Measurements from ENCODE around the gene LAMA2. TPM values are rescaled to one million over a fixed set of nuclear protein-coding genes. Genes with fewer than 3 reads are reported as not detected.

The LAMA2 gene
- total and polyA plus RNA-seq, 2 of the 8 experiments (the other 6 are each of a cell fraction or from before 2014, with no cell fraction given) = 1.3 to 3.8 TPM

DNA sequence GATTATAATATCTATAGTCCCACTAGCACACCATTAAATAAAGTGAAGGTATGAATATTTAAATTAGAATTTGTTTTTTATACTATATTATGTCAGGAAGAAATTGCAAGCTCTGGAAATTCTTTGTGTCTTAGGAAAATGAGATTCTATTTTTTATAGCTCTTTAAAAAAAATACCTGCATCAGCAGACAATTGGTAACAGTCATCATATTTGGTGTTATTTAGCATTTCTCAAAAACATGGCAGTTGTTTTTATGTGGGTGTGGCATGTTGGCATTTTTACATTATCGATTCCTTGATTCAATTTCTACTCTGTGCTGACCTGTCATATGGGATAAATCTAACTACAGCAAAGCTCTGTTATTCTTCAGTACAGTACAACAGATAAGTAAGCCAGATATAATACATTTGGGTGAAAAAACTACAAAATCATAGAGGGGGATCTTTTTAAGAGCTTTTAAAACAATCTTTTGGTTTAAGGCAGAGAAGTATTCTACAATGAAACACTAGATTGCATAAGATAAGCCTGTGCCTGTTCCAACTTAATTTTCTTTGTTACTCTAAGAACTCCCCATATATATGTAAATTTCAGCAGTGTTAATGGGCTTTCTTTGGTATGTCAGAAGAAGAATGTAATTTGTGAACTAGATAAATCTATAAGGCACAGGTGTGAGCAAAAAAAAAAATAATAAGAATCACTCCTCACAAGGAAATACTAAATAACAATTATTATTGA lies 71.5 kb downstream of the LAMA2 start (continued):
- TF ChIP-seq, protein P1, sequence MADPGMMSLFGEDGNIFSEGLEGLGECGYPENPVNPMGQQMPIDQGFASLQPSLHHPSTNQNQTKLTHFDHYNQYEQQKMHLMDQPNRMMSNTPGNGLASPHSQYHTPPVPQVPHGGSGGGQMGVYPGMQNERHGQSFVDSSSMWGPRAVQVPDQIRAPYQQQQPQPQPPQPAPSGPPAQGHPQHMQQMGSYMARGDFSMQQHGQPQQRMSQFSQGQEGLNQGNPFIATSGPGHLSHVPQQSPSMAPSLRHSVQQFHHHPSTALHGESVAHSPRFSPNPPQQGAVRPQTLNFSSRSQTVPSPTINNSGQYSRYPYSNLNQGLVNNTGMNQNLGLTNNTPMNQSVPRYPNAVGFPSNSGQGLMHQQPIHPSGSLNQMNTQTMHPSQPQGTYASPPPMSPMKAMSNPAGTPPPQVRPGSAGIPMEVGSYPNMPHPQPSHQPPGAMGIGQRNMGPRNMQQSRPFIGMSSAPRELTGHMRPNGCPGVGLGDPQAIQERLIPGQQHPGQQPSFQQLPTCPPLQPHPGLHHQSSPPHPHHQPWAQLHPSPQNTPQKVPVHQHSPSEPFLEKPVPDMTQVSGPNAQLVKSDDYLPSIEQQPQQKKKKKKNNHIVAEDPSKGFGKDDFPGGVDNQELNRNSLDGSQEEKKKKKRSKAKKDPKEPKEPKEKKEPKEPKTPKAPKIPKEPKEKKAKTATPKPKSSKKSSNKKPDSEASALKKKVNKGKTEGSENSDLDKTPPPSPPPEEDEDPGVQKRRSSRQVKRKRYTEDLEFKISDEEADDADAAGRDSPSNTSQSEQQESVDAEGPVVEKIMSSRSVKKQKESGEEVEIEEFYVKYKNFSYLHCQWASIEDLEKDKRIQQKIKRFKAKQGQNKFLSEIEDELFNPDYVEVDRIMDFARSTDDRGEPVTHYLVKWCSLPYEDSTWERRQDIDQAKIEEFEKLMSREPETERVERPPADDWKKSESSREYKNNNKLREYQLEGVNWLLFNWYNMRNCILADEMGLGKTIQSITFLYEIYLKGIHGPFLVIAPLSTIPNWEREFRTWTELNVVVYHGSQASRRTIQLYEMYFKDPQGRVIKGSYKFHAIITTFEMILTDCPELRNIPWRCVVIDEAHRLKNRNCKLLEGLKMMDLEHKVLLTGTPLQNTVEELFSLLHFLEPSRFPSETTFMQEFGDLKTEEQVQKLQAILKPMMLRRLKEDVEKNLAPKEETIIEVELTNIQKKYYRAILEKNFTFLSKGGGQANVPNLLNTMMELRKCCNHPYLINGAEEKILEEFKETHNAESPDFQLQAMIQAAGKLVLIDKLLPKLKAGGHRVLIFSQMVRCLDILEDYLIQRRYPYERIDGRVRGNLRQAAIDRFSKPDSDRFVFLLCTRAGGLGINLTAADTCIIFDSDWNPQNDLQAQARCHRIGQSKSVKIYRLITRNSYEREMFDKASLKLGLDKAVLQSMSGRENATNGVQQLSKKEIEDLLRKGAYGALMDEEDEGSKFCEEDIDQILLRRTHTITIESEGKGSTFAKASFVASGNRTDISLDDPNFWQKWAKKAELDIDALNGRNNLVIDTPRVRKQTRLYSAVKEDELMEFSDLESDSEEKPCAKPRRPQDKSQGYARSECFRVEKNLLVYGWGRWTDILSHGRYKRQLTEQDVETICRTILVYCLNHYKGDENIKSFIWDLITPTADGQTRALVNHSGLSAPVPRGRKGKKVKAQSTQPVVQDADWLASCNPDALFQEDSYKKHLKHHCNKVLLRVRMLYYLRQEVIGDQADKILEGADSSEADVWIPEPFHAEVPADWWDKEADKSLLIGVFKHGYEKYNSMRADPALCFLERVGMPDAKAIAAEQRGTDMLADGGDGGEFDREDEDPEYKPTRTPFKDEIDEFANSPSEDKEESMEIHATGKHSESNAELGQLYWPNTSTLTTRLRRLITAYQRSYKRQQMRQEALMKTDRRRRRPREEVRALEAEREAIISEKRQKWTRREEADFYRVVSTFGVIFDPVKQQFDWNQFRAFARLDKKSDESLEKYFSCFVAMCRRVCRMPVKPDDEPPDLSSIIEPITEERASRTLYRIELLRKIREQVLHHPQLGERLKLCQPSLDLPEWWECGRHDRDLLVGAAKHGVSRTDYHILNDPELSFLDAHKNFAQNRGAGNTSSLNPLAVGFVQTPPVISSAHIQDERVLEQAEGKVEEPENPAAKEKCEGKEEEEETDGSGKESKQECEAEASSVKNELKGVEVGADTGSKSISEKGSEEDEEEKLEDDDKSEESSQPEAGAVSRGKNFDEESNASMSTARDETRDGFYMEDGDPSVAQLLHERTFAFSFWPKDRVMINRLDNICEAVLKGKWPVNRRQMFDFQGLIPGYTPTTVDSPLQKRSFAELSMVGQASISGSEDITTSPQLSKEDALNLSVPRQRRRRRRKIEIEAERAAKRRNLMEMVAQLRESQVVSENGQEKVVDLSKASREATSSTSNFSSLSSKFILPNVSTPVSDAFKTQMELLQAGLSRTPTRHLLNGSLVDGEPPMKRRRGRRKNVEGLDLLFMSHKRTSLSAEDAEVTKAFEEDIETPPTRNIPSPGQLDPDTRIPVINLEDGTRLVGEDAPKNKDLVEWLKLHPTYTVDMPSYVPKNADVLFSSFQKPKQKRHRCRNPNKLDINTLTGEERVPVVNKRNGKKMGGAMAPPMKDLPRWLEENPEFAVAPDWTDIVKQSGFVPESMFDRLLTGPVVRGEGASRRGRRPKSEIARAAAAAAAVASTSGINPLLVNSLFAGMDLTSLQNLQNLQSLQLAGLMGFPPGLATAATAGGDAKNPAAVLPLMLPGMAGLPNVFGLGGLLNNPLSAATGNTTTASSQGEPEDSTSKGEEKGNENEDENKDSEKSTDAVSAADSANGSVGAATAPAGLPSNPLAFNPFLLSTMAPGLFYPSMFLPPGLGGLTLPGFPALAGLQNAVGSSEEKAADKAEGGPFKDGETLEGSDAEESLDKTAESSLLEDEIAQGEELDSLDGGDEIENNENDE (IDR thresholded peaks at IDR 0.05; ENCODE audit: insufficient replicate concordance, low read length) = peak; percentile 57
- TF ChIP-seq RBBP5 (IDR thresholded peaks at IDR 0.05; ENCODE audit: borderline replicate concordance, low read depth, low read length) = no peak
- TF ChIP-seq RAD21 (IDR thresholded peaks at IDR 0.05 in 1 of 2, conservative IDR thresholded peaks at IDR 0.05 in 1 of 2; ENCODE audit: low read depth in 2 of 2, low read length in 2 of 2) = no peak
- TF ChIP-seq RFX5 (IDR thresholded peaks at IDR 0.05; ENCODE audit: borderline replicate concordance, low read depth, low read length) = no peak
- no peak for TF ChIP-seq SUZ12 (IDR thresholded peaks at IDR 0.05; ENCODE audit: low read length)
- no peak for TF ChIP-seq CBX5 (IDR thresholded peaks at IDR 0.05; ENCODE audit: low read depth, low read length)
- TF ChIP-seq SRF (IDR thresholded peaks at IDR 0.05; ENCODE audit: low read depth, low read length) = no peak
